Right renal cortex interstitium (tissue), 3 donors: ENCODE data around the gene ARL15. TPM values are rescaled to one million over a fixed set of nuclear protein-coding genes. Genes with fewer than 3 reads are reported as not detected.

Source experiments
- DNase-seq, 3 donors: peaks; one replicate each; pipeline ENCODE4 v3.0.0-alpha.2; 2013; ENCODE audit warnings: low read depth in 3 of 3, low spot score in 2 of 3
- polyA plus RNA-seq, 3 donors: library from polyadenylated mRNA; unstranded; fragments of 120-200 nt; gene quantifications; one replicate each; pipeline ENCODE4 v1.2.1, GENCODE V29; 2013; ENCODE audit not compliant: insufficient read length in 3 of 3

ARL15 gene
- polyA plus RNA-seq, 3 donors: 30.6 to 34.0 (median 33.1) TPM

- DNase-seq: no peak
These were observed 138.6 kb downstream of the ARL15 start for GRCh38 chr5:54171645-54172384.

- no peak for DNase-seq
These were observed 144.7 kb downstream of the ARL15 start for GRCh38 chr5:54165687-54166086.

DNA sequence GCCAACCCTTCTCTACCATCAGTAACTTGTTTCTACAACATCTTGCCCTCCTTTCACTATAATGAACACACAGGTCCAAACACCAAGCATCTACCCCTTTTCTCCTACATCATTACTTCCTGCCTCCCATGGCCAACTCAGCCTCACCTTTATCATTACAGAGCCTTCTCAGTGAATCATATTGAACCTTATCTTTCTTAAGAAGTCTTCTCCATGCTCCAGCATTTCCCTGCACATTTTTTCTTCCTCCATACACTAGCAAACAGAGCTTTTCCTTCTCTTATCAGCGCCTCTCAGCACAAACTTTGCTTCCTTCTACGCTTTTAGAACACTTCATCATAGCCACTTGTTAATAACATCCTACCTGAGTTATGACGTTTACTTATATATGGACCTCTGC is 148.2 kb downstream of the ARL15 start:
- no peak for DNase-seq

- DNase-seq: no peak
These were observed 150.0 kb downstream of the ARL15 start for GRCh38 chr5:54160329-54160728.

DNA sequence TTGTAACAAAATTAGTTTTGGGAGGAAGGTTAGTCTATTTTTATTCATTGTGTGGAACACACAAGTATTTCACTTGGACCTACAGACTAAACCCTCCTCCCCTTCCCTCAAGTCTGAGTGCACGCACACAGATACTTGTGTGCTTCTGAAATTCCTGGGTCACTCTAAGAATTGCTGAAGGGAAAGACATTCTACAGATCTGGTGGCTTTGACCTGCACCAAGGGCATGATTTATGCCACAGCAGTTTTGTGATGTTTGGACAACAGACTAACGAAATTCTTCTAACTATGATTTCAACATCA is 150.5 kb downstream of the ARL15 start:
- no peak for DNase-seq

- DNase-seq: no peak
These were observed 151.1 kb downstream of the ARL15 start for GRCh38 chr5:54159153-54159892.

DNA sequence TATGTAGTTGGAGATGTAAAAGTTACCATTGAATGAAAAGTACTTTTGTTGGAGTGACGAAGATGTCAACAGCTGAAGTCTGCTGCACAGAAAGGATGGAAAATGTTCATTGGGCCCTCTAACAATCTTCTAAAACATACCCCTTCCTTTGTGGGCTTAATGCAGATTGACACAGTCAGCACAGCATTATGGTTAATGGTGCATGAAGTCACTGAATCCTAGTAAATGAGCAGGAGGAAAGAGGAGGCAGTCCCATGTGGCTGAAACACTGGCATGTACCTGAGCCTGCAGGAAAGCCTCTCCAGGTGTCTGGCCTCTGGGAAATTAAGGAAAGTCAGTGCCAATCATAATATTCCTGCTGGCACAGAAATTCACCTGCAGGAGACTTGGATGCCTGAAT is 153.8 kb downstream of the ARL15 start:
- no peak for DNase-seq

DNA sequence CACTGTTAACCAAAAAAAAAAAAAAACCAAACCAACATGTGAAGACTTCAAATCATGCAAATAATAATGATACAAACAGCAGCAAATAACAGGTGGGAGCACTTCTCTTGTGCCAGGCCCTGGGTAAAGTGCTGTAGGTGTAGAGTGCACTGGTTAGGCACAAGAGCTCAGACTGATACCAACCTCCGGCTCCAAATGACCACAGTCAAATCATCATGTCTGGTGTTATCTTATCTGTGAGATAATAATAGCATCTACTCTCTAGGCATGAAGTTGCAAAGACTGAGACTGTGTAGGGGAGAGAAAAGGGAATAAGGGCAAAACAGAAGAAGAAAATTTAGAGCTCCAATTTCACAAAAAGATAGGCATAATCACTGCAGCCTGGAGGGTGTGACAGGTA is 159.5 kb downstream of the ARL15 start:
- no peak for DNase-seq

DNA sequence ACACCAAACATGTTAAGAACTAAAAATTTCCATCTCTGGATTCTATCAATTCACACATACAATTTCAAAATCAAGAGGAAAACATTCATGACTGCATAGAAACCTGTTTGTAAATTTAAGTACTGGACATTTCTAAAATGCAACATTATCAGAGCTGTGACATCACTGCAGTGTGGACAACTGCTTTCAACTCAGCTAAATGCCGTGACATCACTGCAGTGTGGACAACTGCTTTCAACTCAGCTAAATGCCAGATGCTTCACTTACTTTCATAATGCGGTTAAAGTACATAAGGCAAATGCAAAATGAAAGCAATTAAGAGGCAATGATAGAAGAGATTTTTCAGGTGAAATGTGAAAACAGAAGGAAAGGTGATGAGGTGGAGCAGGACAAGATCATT is 161.5 kb downstream of the ARL15 start:
- no peak for DNase-seq

- no peak for DNase-seq
These were observed 162.1 kb downstream of the ARL15 start for GRCh38 chr5:54148067-54148845.

DNA sequence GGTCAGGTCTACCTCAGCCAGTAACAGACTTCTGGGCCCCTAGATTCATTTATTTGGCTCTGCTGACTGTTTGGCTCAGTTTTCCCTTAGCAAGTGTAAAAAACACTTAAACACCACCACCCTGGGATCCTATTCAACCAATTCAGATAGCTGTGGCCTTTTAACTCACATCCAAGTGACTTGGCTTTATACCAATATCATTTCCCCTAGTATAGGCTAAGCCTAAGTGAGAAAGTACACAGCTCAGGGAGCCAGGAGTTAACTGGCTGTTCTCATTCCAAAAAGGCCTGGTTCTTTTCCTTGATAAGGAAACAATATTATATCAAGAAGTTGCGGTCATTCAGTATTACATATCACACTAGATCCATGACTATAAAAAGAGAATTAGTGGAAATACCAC is 163.5 kb downstream of the ARL15 start:
- no peak for DNase-seq

DNA sequence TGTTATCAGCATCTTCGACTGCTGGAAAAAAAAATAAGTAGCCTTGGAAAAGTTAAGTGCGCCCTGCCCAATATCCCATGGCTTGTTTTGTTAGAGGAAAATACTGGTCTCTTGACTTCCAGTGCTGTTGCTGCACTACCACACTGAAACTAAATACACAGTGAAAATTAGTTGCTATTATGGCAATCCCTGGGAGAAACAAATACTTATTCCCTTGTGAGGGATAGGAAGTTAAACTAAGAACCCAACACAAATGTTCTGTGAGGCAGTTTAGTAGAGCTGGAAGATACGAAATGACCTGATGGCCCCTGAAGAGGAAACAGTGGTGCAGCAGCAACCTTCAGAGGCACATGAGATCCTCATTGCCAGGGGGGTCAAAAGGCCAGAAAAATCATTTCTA is 164.0 kb downstream of the ARL15 start:
- DNase-seq: no peak

GRCh38 chr5:54140247-54140840 is 170.0 kb downstream of the ARL15 start:
- DNase-seq: no peak

DNA sequence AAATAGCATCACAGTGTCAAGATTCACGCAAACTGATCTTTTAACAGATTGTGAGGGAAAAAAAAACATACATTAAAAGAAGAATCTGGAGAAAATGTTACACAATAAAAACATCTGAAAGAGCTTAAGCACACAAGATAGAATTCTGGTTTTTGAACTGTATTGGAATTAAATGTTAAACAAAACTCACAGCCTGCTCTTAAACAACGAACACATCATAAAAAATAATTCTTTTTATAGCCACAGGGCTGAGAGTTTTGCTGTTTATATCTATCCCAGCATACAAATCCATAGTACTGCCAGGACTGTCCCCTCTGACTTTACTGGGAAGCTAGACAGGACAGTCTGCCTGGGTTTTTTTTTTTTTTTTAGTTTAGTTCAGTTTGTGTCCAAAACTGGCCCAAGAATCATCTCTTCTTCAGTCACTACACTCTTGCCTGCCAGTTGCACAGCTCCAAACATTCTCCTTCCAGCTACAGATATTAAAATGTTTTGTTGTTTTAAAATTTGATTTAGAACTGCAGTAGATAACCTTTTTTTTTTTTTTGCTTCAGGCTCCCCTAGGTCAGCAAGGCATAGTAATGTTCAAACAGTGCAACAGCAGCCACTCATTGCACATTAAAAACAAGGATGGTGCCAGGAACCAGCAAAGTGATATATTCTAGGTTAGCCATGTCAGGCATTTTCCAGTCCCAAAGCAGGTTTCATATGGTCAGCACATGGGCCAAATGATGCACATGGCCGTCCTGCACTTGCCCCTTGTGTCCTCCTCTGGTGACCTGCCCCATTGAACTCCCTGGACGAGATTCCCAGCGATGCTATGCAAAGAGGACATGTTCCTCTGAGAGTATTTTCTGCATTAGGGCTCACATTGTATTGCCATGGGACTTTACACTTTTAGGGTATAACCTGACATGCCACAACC is 173.6 kb downstream of the ARL15 start:
- DNase-seq: no peak

GRCh38 chr5:54135042-54135441 is 175.3 kb downstream of the ARL15 start:
- no peak for DNase-seq

DNA sequence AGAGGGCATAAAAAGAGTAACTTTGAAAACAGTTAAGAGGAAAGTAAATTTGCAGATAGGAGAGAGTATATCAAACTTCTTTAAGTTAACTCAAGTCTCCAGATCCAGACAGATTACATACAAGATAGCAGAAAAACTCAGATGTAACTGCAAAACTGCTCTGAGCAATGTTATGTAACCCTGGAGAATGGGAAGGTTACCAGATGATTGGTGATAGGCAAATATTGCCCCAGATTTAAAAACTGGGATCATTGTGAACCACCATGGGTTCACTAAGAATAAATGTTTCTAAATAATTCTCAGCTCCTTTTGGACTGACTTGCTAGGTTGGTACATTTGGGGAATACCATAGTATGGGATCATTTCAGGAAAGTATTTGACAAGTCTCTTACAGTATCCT is 176.5 kb downstream of the ARL15 start:
- DNase-seq: no peak

- DNase-seq: no peak
These were observed 189.9 kb downstream of the ARL15 start for GRCh38 chr5:54120473-54120872.

GRCh38 chr5:54117957-54118356 is 192.4 kb downstream of the ARL15 start:
- no peak for DNase-seq

DNA sequence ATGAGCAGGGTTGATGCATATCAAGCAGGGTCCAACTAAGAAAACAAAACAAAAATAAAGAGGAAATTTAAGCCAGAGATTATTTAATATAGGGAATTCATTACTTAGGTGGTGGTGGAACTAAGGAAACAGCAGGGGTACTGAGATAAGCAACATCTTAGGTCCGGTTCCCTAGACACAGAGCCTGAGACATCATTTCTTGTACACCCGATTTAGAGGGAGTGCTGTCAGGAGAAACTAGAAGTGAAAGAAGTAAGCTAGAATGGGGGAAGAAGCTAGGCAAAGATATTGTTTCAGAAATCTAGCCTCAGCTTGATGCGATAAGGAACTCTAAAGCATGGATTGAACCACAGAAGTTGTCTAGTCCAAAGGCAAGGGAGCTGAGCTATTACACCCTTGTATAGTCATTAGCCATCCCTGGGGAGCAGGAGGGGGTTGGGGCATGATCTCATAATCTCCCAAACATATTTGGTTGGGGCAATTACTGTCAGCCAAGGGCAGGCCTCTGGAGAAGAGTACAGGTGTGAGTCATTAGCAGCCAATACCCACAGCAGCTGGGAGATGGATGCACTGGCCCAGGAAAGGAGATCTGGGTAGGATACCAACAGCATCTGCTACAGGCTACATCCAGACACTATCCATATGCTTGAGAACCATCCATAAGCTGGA is 194.5 kb downstream of the ARL15 start:
- no peak for DNase-seq

GRCh38 chr5:54113060-54113459 is 197.3 kb downstream of the ARL15 start:
- DNase-seq: no peak
